MM.1S (cell line): ENCODE results near the gene SETBP1.

Source experiments
- CTCF ChIP-seq: fragments of 300-600 bp; sonication (generic); IDR thresholded peaks from 2 replicates; pipeline ENCODE4 v1.5.1; 2016; ENCODE audit warnings: antibody characterized with exemption, low read length, mixed read lengths
- EZH2 ChIP-seq: fragments of 300-600 bp; sonication (generic); optimal IDR thresholded peaks from 2 replicates; pipeline ENCODE3; 2017; ENCODE audit warnings: low read depth, mild to moderate bottlenecking, antibody characterized with exemption, low read length, mixed read lengths

GRCh38 chr18:44678725-44679055, 2.0 kb upstream of the SETBP1 start:
- TF ChIP-seq EZH2: no peak
- TF ChIP-seq CTCF: no peak
